ENCODE data around the gene SPATA25.
"Not testable (repeated sequence)": the region's sequence is repeated elsewhere in the genome, so short reads cannot be mapped to it uniquely, and the experiment has no call there.

SPATA25 gene

DNA sequence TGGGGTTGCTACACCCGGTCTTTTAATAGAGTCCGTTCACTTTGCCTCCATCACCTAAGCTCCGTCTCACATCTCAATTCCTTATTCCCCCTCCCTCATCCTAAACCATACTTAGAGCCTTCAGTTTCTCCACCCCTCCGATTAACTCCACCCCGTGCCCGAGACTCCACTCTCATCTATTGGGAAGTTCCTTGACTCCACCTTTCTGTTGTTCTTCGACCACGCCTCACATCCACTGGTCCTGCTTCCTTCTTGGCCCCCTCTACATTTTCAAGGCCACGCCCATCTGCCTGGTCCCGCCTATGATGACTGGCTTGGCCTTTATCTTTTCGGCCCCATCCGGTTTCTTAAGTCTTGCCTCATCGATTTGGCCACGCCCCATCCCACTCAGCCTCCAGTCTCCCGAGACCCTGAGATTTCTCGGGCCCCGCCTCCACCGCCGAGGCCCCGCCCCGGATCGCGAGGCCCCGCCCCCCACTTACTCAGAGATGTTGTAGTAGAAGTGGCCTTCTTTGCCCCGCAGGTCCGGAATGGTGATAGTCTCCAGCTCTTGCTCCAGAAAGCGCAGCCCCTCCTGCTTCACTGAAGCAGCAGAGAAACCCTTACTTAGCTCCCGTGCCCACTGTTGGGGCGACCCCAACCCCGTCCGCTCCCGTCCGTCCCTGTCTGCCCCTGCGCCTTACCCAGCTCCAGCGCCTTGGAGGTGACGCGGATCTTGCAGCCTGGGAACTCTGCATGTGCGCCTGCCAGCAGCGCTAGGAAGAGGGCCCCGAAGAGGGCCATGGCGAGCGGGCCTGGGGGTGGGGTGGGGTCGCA, 23.5 kb upstream of the SPATA25 start:
- peaks cover 3% of the 10 kb centered on the region for H3K27me3 ChIP-seq (ENCODE audit: control insufficient read depth, insufficient read depth, low read length)
- peak overlapping the region; percentile 85 for H3K4me3 ChIP-seq (ENCODE audit: low read depth, low read length)
- peak overlapping the region; percentile 79 for H3K9ac ChIP-seq (ENCODE audit: low read depth, low read length)
- H3K9me3 ChIP-seq (ENCODE audit: control insufficient read depth, insufficient read depth, low read length): no peaks in the 10 kb centered on the region
- peaks cover 3% of the 10 kb centered on the region for H3K4me1 ChIP-seq (ENCODE audit: control insufficient read depth, insufficient read depth, low read length)
- H3K36me3 ChIP-seq (ENCODE audit: control insufficient read depth, insufficient read depth, low read length): peaks cover 12% of the 10 kb centered on the region

DNA sequence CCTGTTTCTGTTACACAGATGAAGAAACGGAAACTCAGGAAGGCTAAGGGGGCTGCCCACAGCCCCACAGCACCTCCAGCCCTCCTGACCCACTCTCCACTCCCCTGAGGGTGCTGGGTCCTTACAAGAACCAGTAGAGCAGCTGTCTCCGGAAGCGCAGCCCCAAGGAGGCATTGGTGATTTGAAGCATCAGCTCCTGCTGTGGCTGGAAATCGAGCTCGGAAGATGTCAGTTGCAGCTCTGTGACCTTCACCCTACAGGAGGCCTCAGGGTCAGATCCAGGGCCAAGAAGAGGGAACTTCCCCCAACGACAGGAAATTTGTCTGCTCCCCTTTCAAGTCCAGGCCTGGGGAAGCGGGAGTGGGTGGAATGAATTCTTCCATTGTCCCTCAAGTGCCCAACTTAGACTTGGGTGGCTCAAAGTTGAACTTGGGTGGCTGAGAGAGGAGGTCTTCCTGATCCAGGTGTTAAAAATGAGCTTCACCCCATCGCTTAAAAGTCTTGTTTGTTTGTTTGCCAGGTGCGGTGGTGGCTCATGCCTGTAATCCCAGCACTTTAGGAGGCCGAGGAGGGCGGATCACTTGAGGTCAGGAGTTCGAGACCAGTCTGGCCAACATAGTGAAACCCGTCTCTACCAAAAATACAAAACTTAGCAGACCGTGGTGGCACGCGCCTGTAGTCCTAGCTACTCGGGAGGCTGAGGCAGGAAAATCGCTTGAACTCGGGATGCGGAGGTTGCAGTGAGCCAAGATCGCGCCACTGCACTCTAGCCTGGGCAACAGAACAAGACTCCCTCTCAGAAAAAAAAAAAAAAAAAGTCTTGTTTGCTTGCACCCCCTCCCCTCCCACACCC, 22.6 kb upstream of the SPATA25 start:
- Histone ChIP-seq H3K4me3 (ENCODE audit: low read depth, low read length) (peak overlapping the region; percentile 18), H3K9me3 (ENCODE audit: control insufficient read depth, insufficient read depth, low read length) (no peaks in the 10 kb centered on the region), H3K4me1 (ENCODE audit: control insufficient read depth, insufficient read depth, low read length) (peaks cover 3% of the 10 kb centered on the region), H3K27me3 (ENCODE audit: control insufficient read depth, insufficient read depth, low read length) (peaks cover 3% of the 10 kb centered on the region), H3K9ac (ENCODE audit: low read depth, low read length) (no peak overlapping the region), H3K36me3 (ENCODE audit: control insufficient read depth, insufficient read depth, low read length) (peaks cover 15% of the 10 kb centered on the region)

DNA sequence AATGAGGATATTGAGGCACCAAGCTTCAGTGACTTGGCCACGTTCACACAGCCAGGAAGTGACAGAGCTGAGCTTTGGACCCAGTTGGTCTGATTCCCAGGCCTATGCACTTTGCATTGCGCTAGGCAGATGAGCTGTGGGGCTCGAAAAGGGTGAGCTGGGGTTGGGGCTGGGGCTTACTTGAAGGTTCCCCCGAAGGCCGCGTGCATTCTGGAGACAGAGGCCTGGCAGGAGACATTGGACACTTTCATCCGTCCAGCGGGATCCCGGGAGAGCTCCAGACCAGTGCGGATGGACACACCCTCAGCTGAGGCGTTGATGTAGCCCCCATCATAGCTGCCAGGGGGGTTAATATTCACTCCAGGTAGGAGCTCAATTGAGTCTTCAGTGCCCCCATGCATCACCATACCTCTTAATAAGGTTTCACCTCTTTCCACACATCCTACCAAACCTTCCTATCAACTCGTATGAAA, 21.9 kb upstream of the SPATA25 start:
- no peaks in the 10 kb centered on the region for H3K9me3 ChIP-seq (ENCODE audit: control insufficient read depth, insufficient read depth, low read length)
- H3K4me1 ChIP-seq (ENCODE audit: control insufficient read depth, insufficient read depth, low read length): peaks cover 3% of the 10 kb centered on the region
- peaks cover 3% of the 10 kb centered on the region for H3K27me3 ChIP-seq (ENCODE audit: control insufficient read depth, insufficient read depth, low read length)
- no peak overlapping the region for H3K4me3 ChIP-seq (ENCODE audit: low read depth, low read length)
- H3K36me3 ChIP-seq (ENCODE audit: control insufficient read depth, insufficient read depth, low read length): peaks cover 22% of the 10 kb centered on the region
- H3K9ac ChIP-seq (ENCODE audit: low read depth, low read length): no peak overlapping the region

DNA sequence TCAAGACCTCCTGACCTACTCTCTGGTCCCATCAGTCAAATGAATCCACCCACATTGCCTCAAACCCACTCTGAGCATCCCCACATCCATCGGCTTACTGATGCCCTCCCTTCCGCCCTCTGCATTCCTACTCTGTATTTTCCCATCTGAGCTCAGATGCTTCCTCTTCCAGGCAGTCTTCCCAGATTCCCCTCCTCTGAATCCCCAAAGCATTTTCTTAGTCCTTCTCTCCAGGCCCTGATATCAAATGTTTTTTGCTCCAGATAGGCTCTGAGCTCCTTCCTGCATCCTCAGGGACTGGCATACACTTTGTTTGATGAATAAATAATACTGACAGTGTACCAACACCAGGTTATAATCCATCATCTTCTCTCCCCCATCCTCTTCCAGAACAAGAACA, 20.7 kb upstream of the SPATA25 start:
- no peaks in the 10 kb centered on the region for H3K9me3 ChIP-seq (ENCODE audit: control insufficient read depth, insufficient read depth, low read length)
- H3K4me3 ChIP-seq (ENCODE audit: low read depth, low read length): no peak overlapping the region
- peaks cover 3% of the 10 kb centered on the region for H3K27me3 ChIP-seq (ENCODE audit: control insufficient read depth, insufficient read depth, low read length)
- H3K4me1 ChIP-seq (ENCODE audit: control insufficient read depth, insufficient read depth, low read length): peaks cover 3% of the 10 kb centered on the region
- H3K36me3 ChIP-seq (ENCODE audit: control insufficient read depth, insufficient read depth, low read length): peaks cover 26% of the 10 kb centered on the region
- H3K9ac ChIP-seq (ENCODE audit: low read depth, low read length): no peak overlapping the region

DNA sequence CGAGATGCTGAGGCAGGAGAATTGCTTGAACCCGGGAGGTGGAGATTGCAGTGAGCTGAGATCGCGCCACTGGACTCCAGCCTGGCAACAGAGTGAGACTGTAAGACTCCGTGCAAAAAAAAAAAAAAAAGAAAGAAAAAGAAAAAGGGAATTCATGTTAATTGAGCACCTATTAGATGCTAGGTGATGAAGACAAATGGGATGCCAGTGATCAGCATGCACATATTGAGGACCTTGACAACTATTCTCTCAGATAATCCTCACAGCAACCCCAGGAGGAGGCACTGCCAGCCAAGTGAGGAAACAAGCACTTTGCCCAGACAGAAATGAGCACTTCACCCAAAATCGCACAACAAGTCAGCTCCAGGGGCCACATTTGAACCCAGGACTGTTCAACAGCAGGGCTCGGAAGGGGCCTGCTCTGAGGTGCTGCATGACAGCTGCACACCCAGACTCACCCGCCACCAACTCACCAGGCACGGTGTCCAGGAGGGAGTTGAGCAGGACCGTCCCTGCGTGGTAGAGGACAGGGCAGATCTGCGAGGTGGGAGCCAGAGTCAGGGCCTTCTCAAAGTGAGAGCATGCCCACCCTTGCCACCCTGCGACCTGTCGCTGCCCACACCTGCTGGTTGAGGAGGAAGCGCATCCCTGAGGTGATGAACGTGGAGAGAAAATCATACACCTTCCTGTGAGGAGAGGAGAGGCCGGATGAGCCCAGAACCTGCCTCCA, 20.0 kb upstream of the SPATA25 start:
- peaks cover 1% of the 10 kb centered on the region for H3K4me1 ChIP-seq (ENCODE audit: control insufficient read depth, insufficient read depth, low read length)
- no peak overlapping the region for H3K9ac ChIP-seq (ENCODE audit: low read depth, low read length)
- H3K36me3 ChIP-seq (ENCODE audit: control insufficient read depth, insufficient read depth, low read length): peaks cover 27% of the 10 kb centered on the region
- H3K9me3 ChIP-seq (ENCODE audit: control insufficient read depth, insufficient read depth, low read length): no peaks in the 10 kb centered on the region
- H3K27me3 ChIP-seq (ENCODE audit: control insufficient read depth, insufficient read depth, low read length): peaks cover 2% of the 10 kb centered on the region
- no peak overlapping the region for H3K4me3 ChIP-seq (ENCODE audit: low read depth, low read length)

DNA sequence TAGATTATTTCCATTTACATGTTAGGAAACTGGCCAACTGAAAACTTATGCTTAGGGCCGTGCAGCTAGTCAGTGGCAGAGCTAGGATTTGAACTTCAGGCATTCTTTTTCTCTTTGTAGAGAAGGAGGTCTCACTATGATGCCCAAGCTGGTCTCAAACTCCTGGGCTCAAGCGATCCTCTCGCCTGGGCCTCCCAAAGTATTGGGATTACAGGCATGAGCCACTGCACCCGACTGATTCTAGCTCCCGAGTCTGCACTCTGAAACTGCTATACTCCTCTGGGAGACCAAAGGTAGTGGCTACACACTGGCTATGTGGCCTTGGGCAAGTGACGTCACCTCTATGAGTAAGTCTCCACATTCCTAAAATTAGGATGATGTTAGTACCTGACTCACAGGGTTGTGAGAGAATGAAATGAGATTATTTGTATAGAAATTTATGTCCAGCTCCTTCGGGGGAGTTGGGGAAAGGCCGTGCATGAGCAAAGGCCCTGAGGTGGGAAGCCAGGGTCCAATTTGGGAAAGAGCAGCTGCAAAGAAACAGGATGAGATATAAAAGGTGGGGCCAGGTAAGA, 18.2 kb upstream of the SPATA25 start:
- Histone ChIP-seq H3K9me3 (ENCODE audit: control insufficient read depth, insufficient read depth, low read length) (no peaks in the 10 kb centered on the region), H3K9ac (ENCODE audit: low read depth, low read length) (no peak overlapping the region), H3K27me3 (ENCODE audit: control insufficient read depth, insufficient read depth, low read length) (no peaks in the 10 kb centered on the region), H3K4me3 (ENCODE audit: low read depth, low read length) (no peak overlapping the region), H3K4me1 (ENCODE audit: control insufficient read depth, insufficient read depth, low read length) (no peaks in the 10 kb centered on the region), H3K36me3 (ENCODE audit: control insufficient read depth, insufficient read depth, low read length) (peaks cover 33% of the 10 kb centered on the region)

DNA sequence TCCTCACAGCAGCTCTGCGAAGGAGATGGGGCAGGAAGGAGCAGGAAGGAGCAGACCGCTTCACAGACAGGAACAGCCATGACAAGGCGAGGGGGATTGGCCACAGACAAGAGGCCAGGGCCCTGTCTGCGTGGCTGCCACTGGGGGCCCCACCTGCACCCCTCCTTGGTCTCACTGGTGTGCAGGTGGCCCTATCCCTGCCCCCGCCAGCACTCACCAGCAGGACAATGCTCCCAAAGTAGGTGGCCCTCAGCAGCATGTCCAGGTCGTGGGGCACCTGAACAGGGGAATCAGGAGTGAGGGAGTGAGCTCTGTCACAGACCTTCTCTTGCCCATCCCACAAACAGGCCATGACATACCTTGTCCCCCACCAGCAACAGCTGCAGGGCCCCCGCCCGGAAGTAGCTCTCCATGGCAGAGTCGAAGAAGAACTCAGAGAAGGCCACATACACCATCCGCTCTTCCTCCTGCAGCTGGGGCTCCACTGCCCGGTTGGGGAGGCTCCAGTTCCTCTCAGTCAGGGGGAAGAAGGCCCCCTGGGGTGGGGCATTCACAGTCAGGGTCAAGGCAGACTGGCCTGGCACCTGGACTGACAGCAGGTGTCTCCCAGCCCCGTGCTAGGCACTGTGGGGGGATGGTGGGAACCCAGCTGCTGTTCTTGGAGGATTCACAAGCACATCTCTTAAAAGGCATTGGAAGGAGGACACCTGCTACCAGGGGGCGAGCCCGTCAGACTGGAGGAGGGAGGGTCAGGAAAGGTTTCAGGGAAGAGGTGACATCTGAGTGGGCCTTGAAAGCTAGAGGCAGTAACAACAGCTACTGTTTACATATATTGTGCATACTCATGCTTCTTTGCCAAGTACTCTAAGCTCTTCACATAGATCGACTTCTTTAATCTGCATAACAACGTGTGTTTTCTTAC, 17.4 kb upstream of the SPATA25 start:
- Histone ChIP-seq H3K4me1 (ENCODE audit: control insufficient read depth, insufficient read depth, low read length) (no peaks in the 10 kb centered on the region), H3K4me3 (ENCODE audit: low read depth, low read length) (no peak overlapping the region), H3K9me3 (ENCODE audit: control insufficient read depth, insufficient read depth, low read length) (no peaks in the 10 kb centered on the region), H3K36me3 (ENCODE audit: control insufficient read depth, insufficient read depth, low read length) (peaks cover 33% of the 10 kb centered on the region), H3K27me3 (ENCODE audit: control insufficient read depth, insufficient read depth, low read length) (no peaks in the 10 kb centered on the region), H3K9ac (ENCODE audit: low read depth, low read length) (no peak overlapping the region)

DNA sequence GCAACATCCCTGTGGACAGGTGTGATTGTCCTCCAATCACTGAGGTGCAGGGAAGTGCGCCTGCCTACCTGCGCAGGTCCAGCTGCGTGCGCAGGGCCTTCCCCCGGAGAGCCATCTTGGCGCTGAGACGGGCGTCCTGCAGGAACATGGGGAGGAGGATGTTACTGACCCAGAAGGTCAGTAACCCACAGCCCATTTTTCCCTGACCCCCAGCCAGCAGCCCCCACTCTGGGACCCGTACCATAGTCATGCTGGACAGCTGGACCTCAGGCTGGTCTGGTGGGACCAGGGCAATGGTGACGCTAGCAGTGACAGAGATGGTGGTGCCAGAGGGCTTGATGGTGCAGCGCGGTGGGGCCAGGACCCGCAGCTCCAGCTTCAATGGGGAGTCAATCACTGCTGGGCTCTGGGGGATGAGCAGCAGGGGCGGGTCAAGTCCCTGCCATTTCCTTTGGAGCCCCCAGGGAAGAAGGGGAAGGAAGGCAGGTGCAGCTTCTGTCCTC, 14.8 kb upstream of the SPATA25 start:
- Histone ChIP-seq H3K9ac (ENCODE audit: low read depth, low read length) (no peak overlapping the region), H3K9me3 (ENCODE audit: control insufficient read depth, insufficient read depth, low read length) (no peaks in the 10 kb centered on the region), H3K4me3 (ENCODE audit: low read depth, low read length) (no peak overlapping the region), H3K27me3 (ENCODE audit: control insufficient read depth, insufficient read depth, low read length) (no peaks in the 10 kb centered on the region), H3K36me3 (ENCODE audit: control insufficient read depth, insufficient read depth, low read length) (peaks cover 39% of the 10 kb centered on the region), H3K4me1 (ENCODE audit: control insufficient read depth, insufficient read depth, low read length) (no peaks in the 10 kb centered on the region)

DNA sequence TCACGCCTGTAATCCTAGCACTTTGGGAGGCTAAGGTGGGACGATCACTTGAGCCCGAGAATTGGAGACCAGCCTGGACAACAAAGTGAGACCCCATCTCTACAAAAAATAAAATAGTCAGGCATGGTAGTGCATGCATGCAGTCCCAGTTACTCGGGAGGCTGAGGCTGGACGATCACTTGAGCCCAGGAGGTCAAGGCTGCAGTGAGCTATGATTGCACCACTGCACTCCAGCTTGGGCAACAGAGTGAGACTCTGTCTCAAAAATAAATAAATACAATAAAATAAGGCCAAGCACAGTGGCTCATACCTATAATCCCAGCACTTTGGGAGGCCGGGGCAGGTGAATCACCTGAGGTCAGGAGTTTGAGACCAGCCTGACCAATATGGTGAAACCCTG, 13.9 kb upstream of the SPATA25 start:
- not testable (repeated sequence) for H3K9ac ChIP-seq (ENCODE audit: low read depth, low read length); H3K9me3 ChIP-seq (ENCODE audit: control insufficient read depth, insufficient read depth, low read length); H3K4me3 ChIP-seq (ENCODE audit: low read depth, low read length); H3K27me3 ChIP-seq (ENCODE audit: control insufficient read depth, insufficient read depth, low read length); H3K4me1 ChIP-seq (ENCODE audit: control insufficient read depth, insufficient read depth, low read length)
- peaks cover 37% of the 10 kb centered on the region for H3K36me3 ChIP-seq (ENCODE audit: control insufficient read depth, insufficient read depth, low read length)

DNA sequence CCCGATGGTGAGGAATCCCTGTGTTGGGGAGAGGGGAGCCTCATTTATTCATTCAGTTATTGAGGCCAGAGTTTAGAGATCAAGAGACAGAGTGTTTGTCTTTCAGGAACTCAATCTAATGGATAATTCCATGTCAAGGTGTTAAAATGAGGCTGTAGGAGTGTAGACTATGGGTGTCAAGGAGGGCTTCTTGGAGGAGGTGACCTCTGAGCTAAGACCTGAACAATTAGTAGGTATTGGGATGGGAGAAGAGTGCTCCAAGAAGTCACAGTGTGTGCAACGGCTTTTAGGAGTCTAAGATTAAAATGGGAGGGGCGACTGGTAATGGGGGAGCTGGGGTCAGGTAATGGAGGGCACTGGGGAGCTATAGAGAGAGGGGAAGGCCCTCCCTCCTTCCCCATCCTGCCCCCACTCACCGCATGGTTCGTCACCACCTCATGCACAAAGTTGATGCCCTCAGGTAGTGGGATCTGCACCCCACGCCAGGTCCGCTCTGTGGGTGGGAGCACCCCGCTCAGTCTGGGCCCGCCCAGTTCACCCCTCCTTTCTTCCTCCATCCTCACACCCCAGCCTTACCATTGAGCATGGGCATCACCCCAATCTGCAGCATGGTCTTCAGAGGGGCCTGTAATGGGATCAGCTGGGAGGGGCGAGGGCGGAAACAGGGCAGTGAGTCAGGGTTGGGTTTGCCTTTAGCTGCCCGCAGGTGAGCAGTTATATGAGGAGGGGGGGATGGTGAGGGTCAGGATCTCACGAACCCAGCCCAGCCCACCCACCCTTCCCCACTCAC, 11.8 kb upstream of the SPATA25 start:
- Histone ChIP-seq H3K4me1 (ENCODE audit: control insufficient read depth, insufficient read depth, low read length) (no peaks in the 10 kb centered on the region), H3K9me3 (ENCODE audit: control insufficient read depth, insufficient read depth, low read length) (no peaks in the 10 kb centered on the region), H3K27me3 (ENCODE audit: control insufficient read depth, insufficient read depth, low read length) (no peaks in the 10 kb centered on the region), H3K36me3 (ENCODE audit: control insufficient read depth, insufficient read depth, low read length) (peaks cover 37% of the 10 kb centered on the region), H3K4me3 (ENCODE audit: low read depth, low read length) (no peak overlapping the region), H3K9ac (ENCODE audit: low read depth, low read length) (no peak overlapping the region)
